A673 (cell line): Measurements from ENCODE around the gene TUBGCP3. TPM values are rescaled to one million over a fixed set of nuclear protein-coding genes. Genes with fewer than 3 reads are reported as not detected.

Experiments
- BruUV-seq: library from RNA; stranded (reverse); fragments of 400-500 nt; replicated peaks from 2 replicates; lab custom pipeline; 2021; lab: Mats Ljungman, UMichigan
- CTCF ChIA-PET: fragments of 300-600 bp; sonication (Branson Sonifier 250); formaldehyde crosslinking; loops from one replicate; lab custom pipeline; 2022; ENCODE audit warnings: antibody characterized with exemption; lab: Charles Lee
- POLR2A ChIA-PET: fragments of 300-600 bp; sonication (Branson Sonifier 250); formaldehyde crosslinking; loops from one replicate; lab custom pipeline; 2022; ENCODE audit warnings: antibody characterized with exemption; ENCODE audit not compliant: low non-redundant PET; lab: Charles Lee
- DNase-seq: peaks from one replicate; pipeline ENCODE4 v3.0.0-alpha.2; 2015; ENCODE audit warnings: low spot score
- H3K27ac ChIP-seq: fragments of 200-600 bp; sonication (generic); 2 replicates; pipeline ENCODE4 v1.5.1; 2016; ENCODE audit warnings: mixed run types, low read depth, mild to moderate bottlenecking, mixed read lengths, antibody characterized with exemption, low read length; ENCODE audit not compliant: poor library complexity, severe bottlenecking
- H3K27me3 ChIP-seq: fragments of 200-600 bp; sonication (generic); replicated peaks from 2 replicates; pipeline ENCODE4 v1.6.1; 2017; ENCODE audit warnings: mixed run types, low read depth, mild to moderate bottlenecking, mixed read lengths, antibody characterized with exemption, low read length; ENCODE audit not compliant: insufficient read depth, poor library complexity
- H3K36me3 ChIP-seq: fragments of 200-600 bp; sonication (generic); 2 replicates; pipeline ENCODE4 v1.6.1; 2016; ENCODE audit warnings: mixed run types, mild to moderate bottlenecking, mixed read lengths, antibody characterized with exemption, low read length; ENCODE audit not compliant: insufficient read depth, poor library complexity, severe bottlenecking
- H3K4me1 ChIP-seq: fragments of 200-600 bp; sonication (generic); 2 replicates; pipeline ENCODE4 v1.6.1; 2017; ENCODE audit warnings: mixed run types, mild to moderate bottlenecking, mixed read lengths, antibody characterized with exemption, low read length; ENCODE audit not compliant: insufficient read depth, poor library complexity, severe bottlenecking
- H3K4me3 ChIP-seq: fragments of 200-600 bp; sonication (generic); 2 replicates; pipeline ENCODE4 v1.5.1; 2016; ENCODE audit warnings: low read depth, mixed run types, mild to moderate bottlenecking, mixed read lengths, low read length; ENCODE audit not compliant: poor library complexity, severe bottlenecking
- H3K9me3 ChIP-seq: fragments of 200-600 bp; sonication (generic); 2 replicates; pipeline ENCODE4 v1.6.1; 2016; ENCODE audit warnings: mixed run types, low read depth, mild to moderate bottlenecking, mixed read lengths, antibody characterized with exemption, low read length; ENCODE audit not compliant: poor library complexity, severe bottlenecking
- EZH2 ChIP-seq: fragments of 200-600 bp; sonication (generic); IDR thresholded peaks from 2 replicates; pipeline ENCODE4 v1.6.1; 2017; ENCODE audit warnings: borderline replicate concordance, low read depth, mild to moderate bottlenecking, mixed read lengths, antibody characterized with exemption, low read length; ENCODE audit not compliant: poor library complexity, severe bottlenecking
- intact Hi-C: fragments of 100-400 bp; cut with micrococcal nuclease; formaldehyde crosslinking; loops from one replicate; pipeline ENCODE4 v1.10.0; 2022; ENCODE audit not compliant: unreplicated experiment
- total RNA-seq: library from RNA; stranded (reverse); gene quantifications from 2 replicates; pipeline ENCODE4 v1.2.3, GENCODE V29; 2021
- TF ChIP-seq, protein P1 (sequence below): fragments of 300-800, 200-600 bp; sonication (generic); conservative IDR thresholded peaks from 2 replicates; pipeline ENCODE4 v1.5.1; 2017; ENCODE audit warnings: low read depth, mild to moderate bottlenecking, antibody characterized with exemption, low read length, moderate library complexity, mixed read lengths

Gene TUBGCP3
- total RNA-seq, 1 experiment from 2014 or later: 61.4 TPM

DNA sequence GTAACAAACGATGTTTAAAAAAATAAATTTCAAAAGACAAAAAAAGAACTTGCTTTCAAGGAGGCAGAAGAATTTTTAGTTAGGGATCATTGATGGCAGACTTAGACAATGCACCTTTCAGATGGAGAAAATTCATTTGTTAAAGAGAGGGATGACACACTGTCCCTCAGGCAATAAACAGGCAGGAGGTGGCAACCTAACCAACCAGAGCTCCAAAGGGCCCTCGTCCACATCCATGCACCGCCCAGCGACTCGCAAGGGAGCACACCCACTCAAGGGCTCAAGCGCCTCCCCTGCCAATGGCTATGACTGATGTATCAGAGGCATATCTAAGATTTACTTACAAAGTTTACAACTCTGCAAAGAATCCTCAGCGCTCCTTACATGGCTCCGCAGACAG is 81.9 kb downstream of the TUBGCP3 start:
- no peak overlapping the region for H3K4me3 ChIP-seq
- no TSS peak for BruUV-seq
- POLR2A ChIA-PET: no interaction called here
- no peak for DNase-seq
- CTCF ChIA-PET: no interaction called here
- H3K36me3 ChIP-seq: peaks cover 14% of the 10 kb centered on the region
- no peaks in the 10 kb centered on the region for H3K9me3 ChIP-seq
- TF ChIP-seq EZH2: no peak
- TF ChIP-seq, protein P1, sequence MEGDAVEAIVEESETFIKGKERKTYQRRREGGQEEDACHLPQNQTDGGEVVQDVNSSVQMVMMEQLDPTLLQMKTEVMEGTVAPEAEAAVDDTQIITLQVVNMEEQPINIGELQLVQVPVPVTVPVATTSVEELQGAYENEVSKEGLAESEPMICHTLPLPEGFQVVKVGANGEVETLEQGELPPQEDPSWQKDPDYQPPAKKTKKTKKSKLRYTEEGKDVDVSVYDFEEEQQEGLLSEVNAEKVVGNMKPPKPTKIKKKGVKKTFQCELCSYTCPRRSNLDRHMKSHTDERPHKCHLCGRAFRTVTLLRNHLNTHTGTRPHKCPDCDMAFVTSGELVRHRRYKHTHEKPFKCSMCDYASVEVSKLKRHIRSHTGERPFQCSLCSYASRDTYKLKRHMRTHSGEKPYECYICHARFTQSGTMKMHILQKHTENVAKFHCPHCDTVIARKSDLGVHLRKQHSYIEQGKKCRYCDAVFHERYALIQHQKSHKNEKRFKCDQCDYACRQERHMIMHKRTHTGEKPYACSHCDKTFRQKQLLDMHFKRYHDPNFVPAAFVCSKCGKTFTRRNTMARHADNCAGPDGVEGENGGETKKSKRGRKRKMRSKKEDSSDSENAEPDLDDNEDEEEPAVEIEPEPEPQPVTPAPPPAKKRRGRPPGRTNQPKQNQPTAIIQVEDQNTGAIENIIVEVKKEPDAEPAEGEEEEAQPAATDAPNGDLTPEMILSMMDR: no peak
- intact Hi-C loops: no loop called here
- H3K4me1 ChIP-seq: no peaks in the 10 kb centered on the region
- H3K27me3 ChIP-seq: no peaks in the 10 kb centered on the region
- no peak overlapping the region for H3K27ac ChIP-seq

DNA sequence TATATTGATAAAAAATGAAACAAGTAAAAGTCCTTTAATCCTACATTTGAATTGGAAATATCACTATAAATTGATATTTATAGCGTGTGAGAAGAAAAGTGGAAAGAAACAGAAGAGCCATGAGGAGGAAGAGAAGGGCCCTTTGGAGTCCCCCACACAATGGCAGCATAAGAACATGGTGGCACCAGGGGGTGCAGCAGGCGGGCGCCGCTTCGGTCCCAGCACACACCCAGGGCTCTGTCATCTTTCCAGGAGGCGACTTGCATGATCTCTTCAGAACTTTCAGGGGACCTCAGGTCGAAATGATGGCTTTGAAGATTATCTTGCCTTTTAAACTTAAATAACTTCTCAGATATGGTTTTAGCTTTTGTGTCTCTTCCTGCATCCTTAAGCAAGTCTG is 91.8 kb downstream of the TUBGCP3 start:
- no peak for DNase-seq
- POLR2A ChIA-PET: no interaction called here
- TF ChIP-seq EZH2: no peak
- TF ChIP-seq, protein P1: no peak
- Histone ChIP-seq H3K27ac (no peak overlapping the region), H3K9me3 (no peaks in the 10 kb centered on the region), H3K36me3 (peaks cover 30% of the 10 kb centered on the region), H3K27me3 (no peaks in the 10 kb centered on the region), H3K4me1 (no peaks in the 10 kb centered on the region), H3K4me3 (no peak overlapping the region)
- intact Hi-C loops: no loop called here
- CTCF ChIA-PET: no interaction called here
- no TSS peak for BruUV-seq

DNA sequence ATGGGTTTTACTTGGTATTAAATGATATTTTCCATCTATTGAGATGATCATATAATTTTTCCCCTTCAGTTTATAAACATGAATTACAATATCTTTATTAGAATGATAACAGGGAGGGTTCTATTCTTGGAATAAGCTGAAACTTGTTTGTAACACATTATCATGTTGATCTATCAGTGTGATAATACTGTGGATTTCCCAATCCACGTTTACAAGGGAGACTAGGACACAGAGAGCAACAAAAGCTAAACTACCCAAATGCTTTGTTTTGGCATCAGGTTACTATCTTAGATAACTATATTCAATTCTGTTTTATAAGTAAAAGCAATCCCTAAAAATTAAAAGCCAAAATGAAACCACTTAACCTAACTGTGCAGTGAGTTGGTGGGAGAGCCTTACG is 92.5 kb downstream of the TUBGCP3 start:
- intact Hi-C loops: no loop called here
- no peak for TF ChIP-seq EZH2
- TF ChIP-seq, protein P1: no peak
- H3K27ac ChIP-seq: no peak overlapping the region
- ChIA-PET CTCF (no interaction called here), POLR2A (no interaction called here)
- H3K9me3 ChIP-seq: no peaks in the 10 kb centered on the region
- no peaks in the 10 kb centered on the region for H3K4me1 ChIP-seq
- no peaks in the 10 kb centered on the region for H3K27me3 ChIP-seq
- BruUV-seq: no TSS peak
- H3K4me3 ChIP-seq: no peak overlapping the region
- H3K36me3 ChIP-seq: peaks cover 30% of the 10 kb centered on the region
- DNase-seq: no peak
